WTC11 (cell line): ENCODE data around the gene FKBP7. TPM values are rescaled to one million over a fixed set of nuclear protein-coding genes. Genes with fewer than 3 reads are reported as not detected.

Source experiments
- ATAC-seq: fragments of 200-7000 bp; cut with Tn5 transposase; 2 replicates; pipeline ENCODE4 v1.10.0; 2021; ENCODE audit warnings: mild to moderate bottlenecking, moderate library complexity
- CTCF ChIA-PET: fragments of 300-600 bp; sonication (Branson Sonifier 250); formaldehyde crosslinking; loops from one replicate; lab custom pipeline; 2021; ENCODE audit warnings: antibody characterized with exemption; lab: Charles Lee
- POLR2A ChIA-PET: fragments of 350-600 bp; sonication (Branson Sonifier 250); formaldehyde crosslinking; loops from one replicate; lab custom pipeline; 2021; ENCODE audit warnings: antibody characterized with exemption; lab: Charles Lee
- DNase-seq: peaks from one replicate; pipeline ENCODE4 v3.0.0; 2021; ENCODE audit warnings: low spot score
- H3K27ac Mint-ChIP-seq: 2 replicates; pipeline ENCODE4 v1.8.0; 2021; ENCODE audit warnings: mixed read lengths
- H3K27me3 Mint-ChIP-seq: 2 replicates; pipeline ENCODE4 v1.8.0; 2021; ENCODE audit warnings: low read depth, mild to moderate bottlenecking, moderate library complexity, mixed read lengths
- H3K36me3 Mint-ChIP-seq: 2 replicates; pipeline ENCODE4 v1.8.0; 2021; ENCODE audit warnings: mixed read lengths
- H3K4me1 Mint-ChIP-seq: 2 replicates; pipeline ENCODE4 v1.8.0; 2022; ENCODE audit warnings: mixed read lengths
- H3K4me3 Mint-ChIP-seq: 2 replicates; pipeline ENCODE4 v1.8.0; 2021; ENCODE audit warnings: mild to moderate bottlenecking, moderate library complexity, mixed read lengths
- H3K9me3 Mint-ChIP-seq: 2 replicates; pipeline ENCODE4 v1.8.0; 2021; ENCODE audit warnings: mixed read lengths
- ATF1 ChIP-seq: sonication (generic); formaldehyde crosslinking; IDR thresholded peaks from 2 replicates; pipeline ENCODE4 v1.8.1; 2023; ENCODE audit warnings: mild to moderate bottlenecking, moderate library complexity, missing genetic modification reagents
- GABPB1 ChIP-seq: sonication (generic); formaldehyde crosslinking; IDR thresholded peaks from 2 replicates; pipeline ENCODE4 v1.8.1; 2023; ENCODE audit warnings: mild to moderate bottlenecking, missing genetic modification reagents
- GTF2I ChIP-seq: fragments of 250-450 bp; sonication (Bioruptor Pico); conservative IDR thresholded peaks from 2 replicates; pipeline ENCODE4 v1.4.0; 2021; ENCODE audit warnings: mild to moderate bottlenecking
- MYBL2 ChIP-seq: sonication (generic); formaldehyde crosslinking; IDR thresholded peaks from 2 replicates; pipeline ENCODE4 v1.8.1; 2023; ENCODE audit warnings: mild to moderate bottlenecking, moderate library complexity, missing genetic modification reagents
- NFE2L1 ChIP-seq: sonication (generic); formaldehyde crosslinking; IDR thresholded peaks from 2 replicates; pipeline ENCODE4 v1.8.1; 2023; ENCODE audit warnings: missing genetic modification reagents
- NR2C2 ChIP-seq: sonication (generic); formaldehyde crosslinking; IDR thresholded peaks from 2 replicates; pipeline ENCODE4 v1.8.0; 2022; ENCODE audit warnings: mild to moderate bottlenecking, missing genetic modification reagents
- PRRX2 ChIP-seq: fragments of 250-450 bp; sonication (Bioruptor Pico); IDR thresholded peaks from 2 replicates; pipeline ENCODE4 v1.8.0; 2021; ENCODE audit warnings: mild to moderate bottlenecking
- RELA ChIP-seq: sonication (generic); formaldehyde crosslinking; IDR thresholded peaks from 2 replicates; pipeline ENCODE4 v1.8.1; 2022; ENCODE audit warnings: missing genetic modification reagents, mild to moderate bottlenecking, borderline replicate concordance
- RORB ChIP-seq: fragments of 250-450 bp; sonication (Bioruptor Pico); IDR thresholded peaks from 2 replicates; pipeline ENCODE4 v1.9.0; 2021; ENCODE audit warnings: mild to moderate bottlenecking
- TP53 ChIP-seq: sonication (generic); formaldehyde crosslinking; IDR thresholded peaks from 2 replicates; pipeline ENCODE4 v1.8.1; 2023; ENCODE audit warnings: mild to moderate bottlenecking, missing genetic modification reagents
- ZNF232 ChIP-seq: sonication (generic); formaldehyde crosslinking; IDR thresholded peaks from 2 replicates; pipeline ENCODE4 v1.8.0; 2022; ENCODE audit warnings: mild to moderate bottlenecking, missing genetic modification reagents
- total RNA-seq: library from RNA; stranded (reverse); gene quantifications from 3 replicates; pipeline ENCODE4 v1.2.3, GENCODE V29; 2021
- TF ChIP-seq, protein P1 (sequence below): sonication (generic); formaldehyde crosslinking; IDR thresholded peaks from 2 replicates; pipeline ENCODE4 v1.8.1; 2023; ENCODE audit warnings: mild to moderate bottlenecking, missing genetic modification reagents, borderline replicate concordance
- TF ChIP-seq, protein P2 (sequence below): sonication (generic); formaldehyde crosslinking; IDR thresholded peaks from 2 replicates; pipeline ENCODE4 v1.8.0; 2023; ENCODE audit warnings: missing genetic modification reagents
- TF ChIP-seq, protein P3 (sequence below): sonication (generic); formaldehyde crosslinking; IDR thresholded peaks from 2 replicates; pipeline ENCODE4 v1.8.1; 2022; ENCODE audit warnings: low read depth, missing genetic modification reagents, borderline replicate concordance
- TF ChIP-seq, protein P4 (sequence below): sonication (generic); formaldehyde crosslinking; IDR thresholded peaks from 2 replicates; pipeline ENCODE4 v1.8.0; 2022; ENCODE audit warnings: mild to moderate bottlenecking, missing genetic modification reagents

FKBP7 gene
- total RNA-seq, 1 experiment from 2014 or later: 3.2 TPM

DNA sequence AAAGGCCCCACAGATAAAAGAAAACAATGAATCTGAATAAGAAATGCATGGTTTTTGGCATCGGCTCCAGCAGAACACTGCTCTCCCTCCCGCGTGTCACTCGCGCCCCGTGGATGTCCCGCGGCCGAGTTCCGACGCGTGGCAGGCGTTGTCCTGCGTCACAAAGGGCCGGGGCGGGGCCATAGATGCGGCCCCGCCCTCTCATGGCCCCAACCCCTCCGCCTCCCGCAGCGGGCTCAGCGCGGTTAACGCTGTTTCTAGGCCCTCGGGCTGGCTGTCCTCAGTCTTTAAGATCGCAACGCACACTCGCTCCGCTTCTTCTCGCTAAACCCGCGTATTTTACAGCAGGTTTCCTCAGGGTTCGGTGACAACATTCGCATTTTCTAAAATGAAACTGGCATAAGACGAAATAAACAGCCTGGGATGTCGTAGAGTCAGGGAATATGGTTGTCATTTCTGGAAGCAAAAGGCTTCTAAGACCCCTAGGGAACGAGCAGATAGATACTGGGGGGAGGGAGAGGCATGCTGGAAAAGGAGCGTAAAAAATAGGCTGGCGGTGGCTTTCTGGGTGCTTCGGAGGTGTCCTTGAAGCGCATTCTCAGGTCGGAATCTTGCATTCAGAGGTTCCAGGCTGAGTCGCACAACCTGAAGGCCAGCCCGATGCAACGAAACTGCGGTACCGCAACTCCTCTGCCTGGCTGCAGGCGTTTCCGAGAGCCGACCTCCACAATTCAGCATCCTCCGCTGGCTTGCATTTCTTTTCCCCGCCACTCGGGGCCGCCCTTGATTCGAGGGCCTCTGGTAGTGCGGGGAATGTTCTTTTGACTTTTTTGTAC lies at the start of gene FKBP7 (continued):
- TF ChIP-seq, protein P1, sequence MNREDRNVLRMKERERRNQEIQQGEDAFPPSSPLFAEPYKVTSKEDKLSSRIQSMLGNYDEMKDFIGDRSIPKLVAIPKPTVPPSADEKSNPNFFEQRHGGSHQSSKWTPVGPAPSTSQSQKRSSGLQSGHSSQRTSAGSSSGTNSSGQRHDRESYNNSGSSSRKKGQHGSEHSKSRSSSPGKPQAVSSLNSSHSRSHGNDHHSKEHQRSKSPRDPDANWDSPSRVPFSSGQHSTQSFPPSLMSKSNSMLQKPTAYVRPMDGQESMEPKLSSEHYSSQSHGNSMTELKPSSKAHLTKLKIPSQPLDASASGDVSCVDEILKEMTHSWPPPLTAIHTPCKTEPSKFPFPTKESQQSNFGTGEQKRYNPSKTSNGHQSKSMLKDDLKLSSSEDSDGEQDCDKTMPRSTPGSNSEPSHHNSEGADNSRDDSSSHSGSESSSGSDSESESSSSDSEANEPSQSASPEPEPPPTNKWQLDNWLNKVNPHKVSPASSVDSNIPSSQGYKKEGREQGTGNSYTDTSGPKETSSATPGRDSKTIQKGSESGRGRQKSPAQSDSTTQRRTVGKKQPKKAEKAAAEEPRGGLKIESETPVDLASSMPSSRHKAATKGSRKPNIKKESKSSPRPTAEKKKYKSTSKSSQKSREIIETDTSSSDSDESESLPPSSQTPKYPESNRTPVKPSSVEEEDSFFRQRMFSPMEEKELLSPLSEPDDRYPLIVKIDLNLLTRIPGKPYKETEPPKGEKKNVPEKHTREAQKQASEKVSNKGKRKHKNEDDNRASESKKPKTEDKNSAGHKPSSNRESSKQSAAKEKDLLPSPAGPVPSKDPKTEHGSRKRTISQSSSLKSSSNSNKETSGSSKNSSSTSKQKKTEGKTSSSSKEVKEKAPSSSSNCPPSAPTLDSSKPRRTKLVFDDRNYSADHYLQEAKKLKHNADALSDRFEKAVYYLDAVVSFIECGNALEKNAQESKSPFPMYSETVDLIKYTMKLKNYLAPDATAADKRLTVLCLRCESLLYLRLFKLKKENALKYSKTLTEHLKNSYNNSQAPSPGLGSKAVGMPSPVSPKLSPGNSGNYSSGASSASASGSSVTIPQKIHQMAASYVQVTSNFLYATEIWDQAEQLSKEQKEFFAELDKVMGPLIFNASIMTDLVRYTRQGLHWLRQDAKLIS: no peak
- TF ChIP-seq TP53 (CRISPR knock-in tag): no peak
- TF ChIP-seq, protein P2, sequence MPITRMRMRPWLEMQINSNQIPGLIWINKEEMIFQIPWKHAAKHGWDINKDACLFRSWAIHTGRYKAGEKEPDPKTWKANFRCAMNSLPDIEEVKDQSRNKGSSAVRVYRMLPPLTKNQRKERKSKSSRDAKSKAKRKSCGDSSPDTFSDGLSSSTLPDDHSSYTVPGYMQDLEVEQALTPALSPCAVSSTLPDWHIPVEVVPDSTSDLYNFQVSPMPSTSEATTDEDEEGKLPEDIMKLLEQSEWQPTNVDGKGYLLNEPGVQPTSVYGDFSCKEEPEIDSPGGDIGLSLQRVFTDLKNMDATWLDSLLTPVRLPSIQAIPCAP (CRISPR knock-in tag): no peak
- TF ChIP-seq ZNF232: peak; percentile 41; the same call in 1 of the 2 replicates
- TF ChIP-seq NFE2L1 (CRISPR knock-in tag): 0 out of 2 replicates have a peak, but pooled peaks have one; percentile 49

DNA sequence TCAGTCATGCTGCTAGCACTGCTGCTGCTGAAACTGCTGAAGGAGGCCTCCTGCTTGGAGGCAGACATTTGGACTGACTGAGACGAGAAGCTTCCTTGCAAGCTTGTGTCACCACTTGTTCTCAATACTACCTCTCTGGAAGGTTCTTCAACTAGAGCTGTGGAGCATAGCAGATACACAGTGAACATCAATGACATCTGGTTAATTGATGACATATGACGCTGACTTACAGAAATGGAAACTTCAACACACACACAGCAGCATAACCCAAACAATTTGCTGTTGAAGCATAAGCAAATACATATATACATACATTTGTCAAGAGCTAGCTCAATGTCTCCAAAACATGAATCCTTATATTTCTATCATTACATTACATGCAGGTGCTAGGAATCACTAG lies 49.2 kb upstream of the FKBP7 start:
- H3K4me3 Mint-ChIP-seq: no peak overlapping the region
- ATAC-seq (no peak), DNase-seq (no peak)
- H3K27ac Mint-ChIP-seq: no peak overlapping the region
- H3K9me3 Mint-ChIP-seq: no peaks in the 10 kb centered on the region
- H3K27me3 Mint-ChIP-seq: no peaks in the 10 kb centered on the region
- CTCF ChIA-PET: interaction anchor here (0.8 kb wide), 1 partner anchor 113 kb away, joined by 3 read pairs; no protein-coding TSS in a partner anchor
- TF ChIP-seq, protein P1: no peak
- TF ChIP-seq GABPB1 (CRISPR knock-in tag): no peak
- TF ChIP-seq GTF2I (CRISPR knock-in tag): no peak
- no peak for TF ChIP-seq NR2C2 (CRISPR knock-in tag)
- TF ChIP-seq RORB (CRISPR knock-in tag): no peak
- TF ChIP-seq RELA (CRISPR knock-in tag): no peak
- TF ChIP-seq, protein P3, sequence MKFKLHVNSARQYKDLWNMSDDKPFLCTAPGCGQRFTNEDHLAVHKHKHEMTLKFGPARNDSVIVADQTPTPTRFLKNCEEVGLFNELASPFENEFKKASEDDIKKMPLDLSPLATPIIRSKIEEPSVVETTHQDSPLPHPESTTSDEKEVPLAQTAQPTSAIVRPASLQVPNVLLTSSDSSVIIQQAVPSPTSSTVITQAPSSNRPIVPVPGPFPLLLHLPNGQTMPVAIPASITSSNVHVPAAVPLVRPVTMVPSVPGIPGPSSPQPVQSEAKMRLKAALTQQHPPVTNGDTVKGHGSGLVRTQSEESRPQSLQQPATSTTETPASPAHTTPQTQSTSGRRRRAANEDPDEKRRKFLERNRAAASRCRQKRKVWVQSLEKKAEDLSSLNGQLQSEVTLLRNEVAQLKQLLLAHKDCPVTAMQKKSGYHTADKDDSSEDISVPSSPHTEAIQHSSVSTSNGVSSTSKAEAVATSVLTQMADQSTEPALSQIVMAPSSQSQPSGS (CRISPR knock-in tag): no peak
- no peak for TF ChIP-seq PRRX2 (CRISPR knock-in tag)
- TF ChIP-seq ATF1 (CRISPR knock-in tag): no peak
- no peak for TF ChIP-seq MYBL2
- TF ChIP-seq, protein P4, sequence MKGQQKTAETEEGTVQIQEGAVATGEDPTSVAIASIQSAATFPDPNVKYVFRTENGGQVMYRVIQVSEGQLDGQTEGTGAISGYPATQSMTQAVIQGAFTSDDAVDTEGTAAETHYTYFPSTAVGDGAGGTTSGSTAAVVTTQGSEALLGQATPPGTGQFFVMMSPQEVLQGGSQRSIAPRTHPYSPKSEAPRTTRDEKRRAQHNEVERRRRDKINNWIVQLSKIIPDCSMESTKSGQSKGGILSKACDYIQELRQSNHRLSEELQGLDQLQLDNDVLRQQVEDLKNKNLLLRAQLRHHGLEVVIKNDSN (CRISPR knock-in tag): no peak
- H3K36me3 Mint-ChIP-seq: peaks cover 27% of the 10 kb centered on the region
- POLR2A ChIA-PET: no interaction called here
- H3K4me1 Mint-ChIP-seq: peaks cover 5% of the 10 kb centered on the region
